Esophagus muscularis mucosa (tissue), 4 donors: Measurements from ENCODE around the gene LARGE1. TPM values are rescaled to one million over a fixed set of nuclear protein-coding genes. Genes with fewer than 3 reads are reported as not detected.

ENCODE experiments used
- DNase-seq: peaks from one replicate; pipeline ENCODE4 v3.0.0-alpha.2; 2017; ENCODE audit errors: extremely low spot score
- H3K27ac ChIP-seq, 4 donors: fragments of 200-600 bp; sonication (generic); replicated peaks in 1 of 4; 1 replicate in 3 of 4; 2 replicates in 1 of 4; pipeline ENCODE4 v1.5.1; 2016 to 2019; ENCODE audit warnings: mild to moderate bottlenecking in 1 of 4
- H3K27me3 ChIP-seq, 4 donors: fragments of 200-600 bp; sonication (generic); one replicate each; pipeline versions ENCODE4 v1.5.1 to v1.6.0; 2016 to 2019
- H3K36me3 ChIP-seq, 4 donors: fragments of 200-600 bp; sonication (generic); one replicate each; pipeline ENCODE4 v1.5.1; 2016 to 2019
- H3K4me1 ChIP-seq, 4 donors: fragments of 200-600 bp; sonication (generic); one replicate each; pipeline ENCODE4 v1.5.1; 2016 to 2019
- H3K4me3 ChIP-seq, 4 donors: fragments of 200-600 bp; sonication (generic); 1 replicate in 2 of 4; 2 replicates in 2 of 4; pipeline ENCODE4 v1.5.1; 2016 to 2019; ENCODE audit warnings: mild to moderate bottlenecking in 4 of 4, moderate library complexity in 1 of 4
- H3K9me3 ChIP-seq, 4 donors: fragments of 200-600 bp; sonication (generic); 1 replicate in 3 of 4; 2 replicates in 1 of 4; pipeline ENCODE4 v1.5.1; 2016 to 2019
- EP300 ChIP-seq: sonication (generic); formaldehyde crosslinking; IDR thresholded peaks from one replicate; pipeline ENCODE4 v1.6.1; 2017; ENCODE audit warnings: antibody characterized with exemption
- POLR2A ChIP-seq: fragments of 450-650 bp; IDR thresholded peaks from one replicate; pipeline ENCODE4 v1.6.1; 2017; ENCODE audit warnings: antibody characterized with exemption, moderate library complexity, mild to moderate bottlenecking, low read depth
- POLR2AphosphoS5 ChIP-seq, 2 donors: sonication (generic); formaldehyde crosslinking; IDR thresholded peaks; one replicate each; pipeline ENCODE4 v1.6.1; 2017; ENCODE audit warnings: antibody characterized with exemption in 2 of 2
- whole genome bisulfite sequencing: methylation state at CpG from one replicate; pipeline ENCODE4 v1.1.5; 2018; 5-methylcytosine and 5-hydroxymethylcytosine counted together
- intact Hi-C: fragments of 100-400 bp; cut with DNase I; formaldehyde crosslinking; loops from one replicate; pipeline ENCODE4 v1.15.1; 2023
- total RNA-seq, 4 donors: library from RNA; depleted of rRNA; stranded (reverse); fragments of >200 nt; gene quantifications; one replicate each; pipeline versions ENCODE4 v1.1.0 to v1.2.1, GENCODE V29; 2016
- TF ChIP-seq, protein P1 (sequence below), 3 experiments: fragments of 200-600 bp in 2 of 3; fragments of 450-650 bp in 1 of 3; sonication (generic) in 2 of 3; IDR thresholded peaks; one replicate each; pipeline ENCODE4 v1.5.1; 2017 to 2019; ENCODE audit warnings: antibody characterized with exemption in 3 of 3, mild to moderate bottlenecking in 2 of 3, moderate library complexity in 1 of 3

LARGE1 gene
- total RNA-seq, 4 donors from 2014 or later, result 29.9 to 48.4 (median 32.4) TPM

DNA sequence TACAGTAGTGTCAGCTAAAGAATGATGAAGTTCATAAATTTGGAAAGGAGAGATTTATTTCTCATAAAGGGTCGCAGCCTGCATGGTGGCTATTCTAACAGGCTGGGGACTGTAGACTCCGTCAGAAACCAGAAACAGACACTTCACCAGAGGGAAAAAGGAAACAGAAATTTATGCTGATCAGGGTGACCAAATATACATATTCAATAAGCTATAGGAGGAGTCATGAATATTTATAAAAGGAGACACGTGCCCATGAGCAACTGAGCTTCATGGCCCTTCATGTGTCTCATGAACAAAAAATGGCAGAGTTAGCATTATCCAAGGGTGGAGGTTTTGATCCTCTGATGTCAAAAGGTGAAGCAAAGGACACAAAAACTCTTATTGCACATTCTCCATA lies 392.1 kb downstream of the LARGE1 start:
- TF ChIP-seq, protein P1, sequence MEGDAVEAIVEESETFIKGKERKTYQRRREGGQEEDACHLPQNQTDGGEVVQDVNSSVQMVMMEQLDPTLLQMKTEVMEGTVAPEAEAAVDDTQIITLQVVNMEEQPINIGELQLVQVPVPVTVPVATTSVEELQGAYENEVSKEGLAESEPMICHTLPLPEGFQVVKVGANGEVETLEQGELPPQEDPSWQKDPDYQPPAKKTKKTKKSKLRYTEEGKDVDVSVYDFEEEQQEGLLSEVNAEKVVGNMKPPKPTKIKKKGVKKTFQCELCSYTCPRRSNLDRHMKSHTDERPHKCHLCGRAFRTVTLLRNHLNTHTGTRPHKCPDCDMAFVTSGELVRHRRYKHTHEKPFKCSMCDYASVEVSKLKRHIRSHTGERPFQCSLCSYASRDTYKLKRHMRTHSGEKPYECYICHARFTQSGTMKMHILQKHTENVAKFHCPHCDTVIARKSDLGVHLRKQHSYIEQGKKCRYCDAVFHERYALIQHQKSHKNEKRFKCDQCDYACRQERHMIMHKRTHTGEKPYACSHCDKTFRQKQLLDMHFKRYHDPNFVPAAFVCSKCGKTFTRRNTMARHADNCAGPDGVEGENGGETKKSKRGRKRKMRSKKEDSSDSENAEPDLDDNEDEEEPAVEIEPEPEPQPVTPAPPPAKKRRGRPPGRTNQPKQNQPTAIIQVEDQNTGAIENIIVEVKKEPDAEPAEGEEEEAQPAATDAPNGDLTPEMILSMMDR (IDR thresholded peaks at IDR 0.05), result no peak
- no peak for TF ChIP-seq POLR2AphosphoS5 (IDR thresholded peaks at IDR 0.05)
- no peak for TF ChIP-seq EP300
- no peak for TF ChIP-seq POLR2A
- H3K27me3 ChIP-seq, result no peaks in the 10 kb centered on the region
- H3K4me1 ChIP-seq, result peaks cover 8 to 19% (median 14%) of the 10 kb centered on the region in 4 donors
- intact Hi-C loops, result no loop called here
- no peak for DNase-seq
- 61% methylated on average over 3 of the region's 3 CpGs for whole genome bisulfite sequencing
- H3K36me3 ChIP-seq, result no peaks in the 10 kb centered on the region
- H3K4me3 ChIP-seq, result no peak overlapping the region
- H3K9me3 ChIP-seq, result no peaks in the 10 kb centered on the region
- H3K27ac ChIP-seq, result no peak overlapping the region

GRCh38 chr22:33526434-33527107 lies 393.7 kb downstream of the LARGE1 start:
- Histone ChIP-seq H3K9me3 (peaks cover 0 to under 1% (median 0%) of the 10 kb centered on the region in 4 donors), H3K27ac (no peak overlapping the region), H3K4me3 (no peak overlapping the region), H3K27me3 (no peaks in the 10 kb centered on the region), H3K4me1 (peaks cover 8 to 19% (median 14%) of the 10 kb centered on the region in 4 donors), H3K36me3 (no peaks in the 10 kb centered on the region)
- no peak for TF ChIP-seq POLR2AphosphoS5 (IDR thresholded peaks at IDR 0.05)
- TF ChIP-seq POLR2A, result no peak
- TF ChIP-seq EP300, result no peak
- TF ChIP-seq, protein P1 (IDR thresholded peaks at IDR 0.05), result no peak
- intact Hi-C loops, result no loop called here
- DNase-seq, result no peak
- WGBS, result 94% methylated on average over 12 of the region's 12 CpGs

- TF ChIP-seq EP300, result no peak
- TF ChIP-seq POLR2AphosphoS5 (IDR thresholded peaks at IDR 0.05), result no peak
- no peak for TF ChIP-seq POLR2A
- TF ChIP-seq, protein P1 (IDR thresholded peaks at IDR 0.05), result no peak
- WGBS, result 85% methylated on average over 4 of the region's 4 CpGs
- H3K4me3 ChIP-seq, result no peak overlapping the region
- H3K36me3 ChIP-seq, result peaks cover 0 to 4% (median 0%) of the 10 kb centered on the region in 4 donors
- no peaks in the 10 kb centered on the region for H3K27me3 ChIP-seq
- intact Hi-C loops, result no loop called here
- H3K27ac ChIP-seq, result no peak overlapping the region
- no peak for DNase-seq
- peaks cover 0 to 7% (median 2%) of the 10 kb centered on the region in 4 donors for H3K9me3 ChIP-seq
- peaks cover 6 to 15% (median 8%) of the 10 kb centered on the region in 4 donors for H3K4me1 ChIP-seq
Observed at GRCh38 chr22:33524511-33525260, 395.6 kb downstream of the LARGE1 start.

- TF ChIP-seq POLR2AphosphoS5 (IDR thresholded peaks at IDR 0.05) (no peak), POLR2A (no peak), EP300 (no peak)
- TF ChIP-seq, protein P1 (IDR thresholded peaks at IDR 0.05), result no peak
Observed at GRCh38 chr22:33521879-33522665, 398.2 kb downstream of the LARGE1 start.

More at GRCh38 chr22:33521879-33522665, 398.2 kb downstream of the LARGE1 start:
- intact Hi-C loops, result loop anchor here (2.0 kb wide), 1 partner anchor 57 kb away; no protein-coding TSS in a partner anchor
- 91% methylated on average over 9 of the region's 9 CpGs for WGBS
- no peak overlapping the region for H3K4me3 ChIP-seq
- peaks cover 11 to 18% (median 12%) of the 10 kb centered on the region in 4 donors for H3K4me1 ChIP-seq
- no peaks in the 10 kb centered on the region for H3K27me3 ChIP-seq
- no peak overlapping the region for H3K27ac ChIP-seq
- no peak for DNase-seq
- H3K36me3 ChIP-seq, result peaks cover 0 to 4% (median 0%) of the 10 kb centered on the region in 4 donors
- H3K9me3 ChIP-seq, result peaks cover 0 to 7% (median 2%) of the 10 kb centered on the region in 4 donors
